HG02884 (cell line): ENCODE measurements around the gene RIN2.

ENCODE experiments used
- ATAC-seq: cut with Tn5 transposase; IDR thresholded peaks from one replicate; pipeline ENCODE4 v1.9.1; 2021; ENCODE audit warnings: mild to moderate bottlenecking, moderate library complexity; ENCODE audit not compliant: unreplicated experiment

RIN2 gene

GRCh38 chr20:19758133-19758500 is at the start of gene RIN2:
TSS of gene RIN2 (plus strand) at chr20:19758258. CDS start at chr20:19889602, 131,344 bp downstream.
- ATAC-seq = no peak

- ATAC-seq = no peak
These were observed 48.3 kb upstream of the RIN2 start for GRCh38 chr20:19709635-19710335.

GRCh38 chr20:19710336-19711120 is 47.5 kb upstream of the RIN2 start:
- no peak for ATAC-seq

GRCh38 chr20:19711126-19711525 is 46.9 kb upstream of the RIN2 start:
- ATAC-seq = no peak

- ATAC-seq = no peak
These were observed 45.3 kb upstream of the RIN2 start for GRCh38 chr20:19712721-19713260.

GRCh38 chr20:19713822-19714578 is 44.1 kb upstream of the RIN2 start:
- ATAC-seq = no peak

GRCh38 chr20:19714579-19714840 is 43.5 kb upstream of the RIN2 start:
- ATAC-seq = no peak

GRCh38 chr20:19715986-19716385 is 42.1 kb upstream of the RIN2 start:
- ATAC-seq = no peak

GRCh38 chr20:19718880-19719279 is 39.2 kb upstream of the RIN2 start:
- no peak for ATAC-seq

- no peak for ATAC-seq
These were observed 37.1 kb upstream of the RIN2 start for GRCh38 chr20:19720991-19721390.

GRCh38 chr20:19723051-19723450 is 35.0 kb upstream of the RIN2 start:
- ATAC-seq = no peak

- no peak for ATAC-seq
These were observed 34.1 kb upstream of the RIN2 start for GRCh38 chr20:19723813-19724430.

GRCh38 chr20:19725373-19725772 is 32.7 kb upstream of the RIN2 start:
- ATAC-seq = no peak

GRCh38 chr20:19725814-19726525 is 32.1 kb upstream of the RIN2 start:
- no peak for ATAC-seq

- ATAC-seq = no peak
These were observed 30.7 kb upstream of the RIN2 start for GRCh38 chr20:19727251-19727847.

- no peak for ATAC-seq
These were observed 28.4 kb upstream of the RIN2 start for GRCh38 chr20:19729672-19730071.

- no peak for ATAC-seq
These were observed 27.4 kb upstream of the RIN2 start for GRCh38 chr20:19730706-19731105.

- ATAC-seq = no peak
These were observed 23.2 kb upstream of the RIN2 start for GRCh38 chr20:19734811-19735210.

GRCh38 chr20:19735446-19735845 is 22.6 kb upstream of the RIN2 start:
- ATAC-seq = no peak

- ATAC-seq = no peak
These were observed 21.0 kb upstream of the RIN2 start for GRCh38 chr20:19737025-19737424.
